Measurements from ENCODE around the gene LYPLA2. TPM values are rescaled to one million over a fixed set of nuclear protein-coding genes. Genes with fewer than 3 reads are reported as not detected.
"Not testable (repeated sequence)": the region's sequence is repeated elsewhere in the genome, so short reads cannot be mapped to it uniquely, and the experiment has no call there.

Gene LYPLA2
- polyA plus RNA-seq, 1 donor = 32.3 TPM

DNA sequence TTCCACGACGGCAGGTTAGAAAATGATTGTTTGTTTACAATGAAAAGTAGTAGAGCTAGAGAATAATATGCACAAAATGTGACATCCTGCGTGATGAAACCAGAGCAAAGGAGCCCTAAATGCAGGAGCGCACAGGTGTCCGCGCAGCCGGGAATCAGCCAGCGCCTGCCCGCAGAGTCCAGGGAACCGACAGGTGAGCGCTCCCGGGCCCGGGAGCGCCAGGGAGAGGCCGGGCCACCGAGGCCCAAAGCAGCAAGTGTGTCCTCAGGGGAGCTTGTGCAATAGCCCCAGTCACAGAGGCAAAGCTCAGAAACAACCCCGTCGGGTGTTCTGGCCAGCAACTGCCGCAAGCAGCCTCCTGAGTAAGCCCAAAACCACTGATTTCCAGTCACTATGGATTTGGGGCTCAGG, 10.4 kb downstream of the LYPLA2 start:
- DNase-seq = no peak

- DNase-seq = no peak
These were observed 10.9 kb downstream of the LYPLA2 start for GRCh38 chr1:23801876-23802275.

DNA sequence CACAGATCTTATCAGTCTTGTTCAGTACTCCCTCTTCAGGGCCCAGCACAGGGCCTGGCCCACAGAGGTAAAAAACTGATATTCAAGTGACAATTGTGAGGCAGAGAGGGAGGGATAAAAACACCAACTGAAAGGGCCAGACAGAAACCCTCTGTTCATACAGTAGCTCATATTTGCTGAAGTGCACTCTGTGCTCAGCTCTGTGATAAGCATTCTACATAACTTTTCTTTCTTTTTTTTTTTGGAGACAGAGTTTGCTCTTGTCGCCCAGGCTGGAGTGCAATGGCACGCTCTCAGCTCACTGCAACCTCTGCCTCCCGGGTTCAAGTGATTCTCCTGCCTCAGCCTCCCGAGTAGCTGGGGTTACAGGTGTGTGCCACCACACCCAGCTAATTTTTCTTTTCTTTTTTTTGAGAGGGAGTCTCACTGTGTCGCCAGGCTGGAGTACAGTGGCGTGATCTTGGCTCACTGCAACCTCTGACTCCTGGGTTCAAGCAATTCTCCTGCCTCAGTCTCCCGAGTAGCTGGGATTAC, 11.9 kb downstream of the LYPLA2 start:
- DNase-seq = not testable (repeated sequence)

DNA sequence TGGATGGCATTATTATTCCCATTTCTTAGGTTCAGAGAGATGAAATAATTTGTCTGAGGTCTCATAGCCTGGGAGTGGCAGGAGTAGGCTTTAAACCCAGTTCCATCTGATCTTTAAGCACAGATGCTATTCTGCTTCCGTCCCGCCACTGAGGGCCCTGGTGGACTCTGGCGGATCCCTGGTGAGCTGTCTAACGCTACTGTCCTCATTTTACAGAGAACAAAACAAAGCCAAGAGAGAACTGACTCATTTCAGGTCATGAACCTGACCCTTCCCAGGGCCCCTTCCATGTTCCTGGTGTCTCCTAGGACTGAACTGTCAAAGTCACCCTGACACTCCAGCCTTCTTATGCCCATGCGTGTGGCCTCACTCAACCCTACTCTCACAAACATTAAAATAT, 12.7 kb downstream of the LYPLA2 start:
- no peak for DNase-seq

DNA sequence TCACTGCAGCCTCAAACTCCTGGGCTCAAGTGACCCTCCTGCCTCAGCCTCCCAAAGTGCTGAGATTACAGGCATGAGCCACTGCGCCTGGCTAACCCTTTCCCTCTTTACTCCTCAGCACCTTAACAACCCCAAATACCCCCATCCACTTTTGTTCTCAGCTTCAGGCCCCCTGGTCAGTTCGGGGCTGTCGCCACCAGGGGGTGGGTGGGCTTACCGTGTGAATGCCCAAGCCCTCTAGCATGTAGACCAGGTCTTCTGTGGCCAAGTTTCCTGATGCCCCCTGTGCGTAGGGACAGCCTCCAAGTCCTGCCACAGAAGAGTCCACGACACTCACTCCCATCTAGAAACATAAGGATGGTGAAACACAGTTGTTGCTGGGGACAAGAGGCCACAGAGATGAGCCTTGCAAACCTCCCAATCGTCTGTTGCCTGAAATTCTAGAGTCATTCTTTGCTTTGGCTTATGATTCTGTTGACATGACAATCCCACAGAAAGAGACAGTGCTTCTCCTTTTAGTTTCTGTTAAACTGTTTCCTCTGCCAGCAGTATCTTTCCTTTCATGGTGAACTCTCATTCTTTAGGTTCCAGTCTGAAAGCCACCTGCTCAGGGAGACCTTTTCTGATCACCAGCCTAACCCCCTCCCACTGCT, 13.4 kb downstream of the LYPLA2 start:
- no peak for DNase-seq

DNA sequence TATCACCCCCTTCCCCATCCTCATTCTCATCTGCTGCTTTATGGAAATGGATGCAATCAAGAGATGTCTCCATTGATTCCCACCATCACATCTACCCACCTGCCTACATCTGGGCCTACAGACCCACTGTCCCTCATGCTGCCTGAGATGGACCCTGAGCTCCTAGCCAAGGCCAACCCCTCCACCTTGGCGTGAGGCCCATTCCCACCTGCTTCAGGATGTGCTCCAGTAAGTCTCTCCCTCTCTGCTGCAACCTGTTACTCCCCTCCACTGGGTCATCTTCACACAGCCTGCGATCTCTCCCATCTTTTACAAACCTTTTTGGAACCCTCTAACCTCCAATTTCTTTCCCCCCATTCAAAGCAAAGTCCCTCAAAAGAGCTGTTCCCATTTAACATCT, 14.1 kb downstream of the LYPLA2 start:
- no peak for DNase-seq

DNA sequence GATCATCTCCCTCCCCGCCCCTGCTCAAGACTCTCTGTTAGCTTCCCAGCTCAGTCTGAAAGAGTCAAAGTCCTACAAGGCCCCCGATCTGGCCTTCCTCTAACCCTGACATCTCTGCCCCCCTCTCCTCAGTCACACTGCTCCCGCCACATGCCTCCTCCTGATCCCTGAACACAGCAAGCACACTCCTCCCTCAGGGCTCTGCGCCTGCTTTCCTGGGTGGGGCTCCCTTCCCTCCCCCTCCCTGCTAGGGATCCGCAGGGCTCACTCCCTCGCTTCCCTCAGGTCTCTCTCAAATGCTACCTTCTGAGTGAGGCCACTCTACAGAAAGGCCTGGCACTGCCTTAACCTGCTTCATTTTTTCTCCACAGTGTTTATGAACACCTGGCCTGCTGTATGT, 15.3 kb downstream of the LYPLA2 start:
- no peak for DNase-seq

GRCh38 chr1:23807453-23807852, 16.5 kb downstream of the LYPLA2 start:
- no peak for DNase-seq

- DNase-seq = no peak
These were observed 18.8 kb downstream of the LYPLA2 start for GRCh38 chr1:23809751-23810171.

GRCh38 chr1:23810818-23811540, 20.0 kb downstream of the LYPLA2 start:
- no peak for DNase-seq

- no peak for DNase-seq
These were observed 23.1 kb downstream of the LYPLA2 start for GRCh38 chr1:23814016-23814415.

DNA sequence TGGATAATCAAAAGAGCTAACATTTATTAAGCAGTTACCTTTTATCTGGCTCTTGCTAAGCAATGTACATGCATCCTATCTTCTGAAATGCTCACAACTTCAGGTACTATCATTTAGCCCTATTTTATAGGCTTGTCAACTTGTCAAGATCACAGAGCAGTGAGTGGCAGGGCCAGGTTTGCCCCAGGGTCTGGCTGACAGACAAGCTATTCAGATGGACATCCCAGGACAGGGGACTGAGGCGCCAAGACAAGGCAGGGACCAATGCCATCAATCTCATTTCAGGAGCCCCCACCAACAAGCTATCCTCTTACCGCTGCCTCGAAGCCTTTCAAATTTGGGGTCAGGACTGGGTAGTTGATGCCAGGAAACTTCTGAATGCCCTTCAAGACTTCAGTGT, 25.4 kb downstream of the LYPLA2 start:
- DNase-seq = no peak

GRCh38 chr1:23816906-23817305, 26.0 kb downstream of the LYPLA2 start:
- no peak for DNase-seq

DNA sequence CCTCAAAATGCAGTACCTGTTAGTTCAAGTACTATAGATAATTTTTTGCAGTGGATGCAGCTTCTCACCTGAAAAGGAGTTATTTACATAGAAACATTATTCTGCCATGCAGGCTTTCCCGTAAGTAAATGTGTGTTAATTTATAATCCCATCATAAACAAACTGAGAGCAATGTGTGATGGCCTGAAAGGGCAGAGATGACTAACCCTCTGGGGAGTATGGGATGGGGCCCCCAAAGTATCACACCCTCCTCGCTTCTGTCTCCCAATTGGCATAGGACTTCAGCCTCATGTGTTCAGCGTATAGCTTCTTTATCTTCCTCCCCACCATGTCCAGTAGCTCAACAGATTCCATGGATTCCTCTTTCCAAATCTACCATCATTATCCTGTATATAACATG, 26.7 kb downstream of the LYPLA2 start:
- DNase-seq = no peak

DNA sequence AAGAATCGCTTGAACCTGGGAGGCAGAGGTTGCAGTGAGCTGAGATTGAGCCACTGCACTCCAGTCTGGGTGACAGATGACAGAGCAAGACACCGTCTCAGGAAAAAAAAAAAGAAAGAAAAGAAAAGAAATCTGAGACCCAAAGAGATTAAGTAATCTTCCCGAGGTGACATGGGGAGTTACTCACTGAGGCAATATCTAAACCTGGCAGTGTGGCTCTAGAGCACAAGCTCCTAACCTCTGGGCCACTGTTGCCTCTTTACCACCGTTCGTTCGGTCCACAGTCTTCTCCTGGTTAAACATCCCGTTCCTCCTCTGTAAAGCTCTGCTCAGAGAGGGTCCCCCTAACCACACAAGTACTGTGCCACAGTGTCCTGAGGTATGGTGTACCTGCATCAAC, 32.8 kb downstream of the LYPLA2 start:
- DNase-seq = no peak

GRCh38 chr1:23824711-23825075, 33.7 kb downstream of the LYPLA2 start:
- peak; percentile 22 for DNase-seq

DNA sequence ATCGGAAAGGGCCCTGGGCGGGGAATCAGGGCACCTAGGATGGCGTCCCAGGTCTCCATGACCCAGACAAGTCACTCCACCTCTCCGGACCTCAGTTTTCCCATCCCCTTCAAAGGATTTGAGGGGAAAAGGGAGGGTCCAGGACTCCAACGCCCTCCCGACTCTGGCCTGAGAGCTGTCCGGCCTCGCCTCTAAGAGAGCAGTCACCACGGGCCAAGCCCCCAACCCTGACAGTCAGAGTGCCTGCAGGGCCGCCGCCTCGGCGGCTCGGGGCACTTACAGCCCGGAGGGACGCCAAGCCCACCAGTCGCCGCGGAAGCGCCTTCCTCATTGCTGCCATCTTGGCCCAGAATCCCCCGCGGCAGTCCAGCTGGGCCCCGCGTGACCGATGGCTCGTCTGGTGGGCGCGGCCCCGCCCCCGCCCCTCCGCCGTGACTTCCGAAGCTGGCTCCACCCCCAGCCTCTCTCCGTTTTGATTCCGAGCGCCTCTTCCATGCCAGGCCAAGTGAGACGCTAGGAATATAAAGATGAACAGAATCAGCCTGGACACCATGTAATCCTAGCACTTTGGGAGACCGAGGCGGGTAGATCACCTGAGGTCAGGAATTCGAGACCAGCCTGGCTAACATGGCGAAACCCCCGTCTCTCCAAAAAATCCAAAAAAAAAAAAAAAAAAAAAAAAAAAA, 34.3 kb downstream of the LYPLA2 start, which contains the start of gene HMGCL:
TSS of gene HMGCL (minus strand) at position 354 of the 686 bp plus-strand sequence. CDS start at position 340, 14 bp downstream.
- DNase-seq = peak; percentile 93

DNA sequence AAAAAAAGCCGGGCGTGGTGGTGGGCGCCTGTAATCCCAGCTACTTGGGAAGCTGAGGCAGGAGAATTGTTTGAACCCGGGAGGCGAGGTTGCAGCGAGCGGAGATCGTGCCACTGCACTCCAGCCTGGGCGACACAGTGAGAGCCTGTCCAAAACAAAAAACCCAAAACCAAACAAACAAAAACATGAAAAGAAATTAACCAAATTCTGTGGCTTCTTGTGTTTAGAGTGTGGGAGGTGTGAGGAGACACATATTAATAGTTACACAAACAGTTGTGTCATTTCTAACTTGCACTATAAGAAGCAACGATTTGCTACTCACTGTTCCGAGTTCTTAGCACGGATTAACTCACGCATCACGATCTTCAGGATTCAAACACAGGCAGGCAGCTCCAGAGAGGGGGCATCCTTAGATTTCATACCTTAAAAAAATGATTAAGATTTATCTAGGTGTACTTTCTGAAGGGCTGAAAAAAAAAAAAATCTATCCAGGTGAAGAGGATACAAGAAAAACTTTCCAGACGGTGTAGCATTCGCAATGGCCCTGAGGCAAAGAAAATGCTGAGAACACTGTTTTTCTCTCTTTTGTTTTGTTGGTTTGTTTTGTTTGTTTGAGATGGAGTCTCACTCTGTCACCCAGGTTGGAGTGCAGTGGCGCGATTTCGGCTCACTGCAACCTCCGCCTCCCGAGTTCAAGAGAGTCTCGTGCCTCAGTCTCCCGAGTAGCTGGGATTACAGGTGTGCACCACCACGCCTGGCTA, 35.0 kb downstream of the LYPLA2 start:
- DNase-seq = no peak

GRCh38 chr1:23826590-23826989, 35.6 kb downstream of the LYPLA2 start:
- DNase-seq = not testable (repeated sequence)

GRCh38 chr1:23827717-23828116, 36.8 kb downstream of the LYPLA2 start:
- no peak for DNase-seq

- DNase-seq = not testable (repeated sequence)
These were observed 43.2 kb downstream of the LYPLA2 start for GRCh38 chr1:23834156-23834555.

DNA sequence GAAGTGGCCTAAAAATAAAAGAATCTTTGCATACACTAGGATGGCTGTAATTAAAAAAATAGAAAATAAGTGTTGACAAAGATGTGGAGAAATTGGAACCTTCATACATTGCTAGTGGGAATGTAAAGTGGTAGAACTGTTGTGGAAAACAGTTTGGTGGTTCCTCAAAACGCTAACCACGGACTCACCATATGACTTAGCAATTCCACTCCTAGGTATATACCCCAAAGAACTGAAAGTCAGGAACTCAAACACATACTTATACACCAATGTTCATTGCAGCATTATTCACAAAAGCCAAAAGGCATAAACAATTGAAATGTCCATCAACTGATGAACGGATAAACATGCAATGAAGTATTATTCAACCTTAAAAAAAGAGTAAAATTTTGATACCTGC, 45.1 kb downstream of the LYPLA2 start:
- DNase-seq = no peak

GRCh38 chr1:23837908-23838307, 47.0 kb downstream of the LYPLA2 start:
- DNase-seq = no peak
